Measurements from ENCODE around the gene EXOC7. TPM values are rescaled to one million over a fixed set of nuclear protein-coding genes. Genes with fewer than 3 reads are reported as not detected.

EXOC7 gene
- total and polyA plus RNA-seq, 2 of the 4 experiments (the other 2 are of a cell fraction): 85.9 to 118 TPM

DNA sequence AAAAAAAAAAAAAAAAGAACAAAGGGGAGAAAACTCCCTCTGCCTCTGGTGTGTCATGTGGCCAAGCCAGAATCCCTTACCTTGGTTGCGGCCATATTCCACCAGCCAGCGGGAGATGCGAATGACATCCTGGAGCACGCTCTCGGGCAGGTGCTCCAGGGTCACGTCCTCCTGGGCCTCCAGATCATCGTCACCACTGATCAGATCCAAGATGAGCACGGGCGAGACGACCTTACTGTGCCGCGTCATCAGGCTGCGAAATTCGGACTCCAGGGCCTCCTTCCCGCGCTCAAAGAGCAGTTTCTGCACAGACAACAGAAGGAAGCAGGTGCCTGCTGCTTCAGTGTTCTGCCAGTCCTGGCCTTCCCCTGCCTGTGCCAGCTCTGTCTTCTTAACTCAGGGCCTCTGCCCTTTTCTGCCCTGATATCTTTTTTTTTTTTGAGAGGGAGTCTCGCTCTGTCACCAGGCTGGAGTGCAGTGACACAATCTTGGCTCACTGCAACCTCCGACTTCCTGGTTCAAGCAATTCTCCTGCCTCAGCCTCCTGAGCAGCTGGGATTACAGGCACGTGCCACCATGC is 5.8 kb downstream of the EXOC7 start:
- BruUV-seq (replicated peaks): no TSS peak
- Histone ChIP-seq H4K20me1 (ENCODE audit: insufficient read depth, low read length) (peaks cover 2% of the 10 kb centered on the region; the same call in 1 of the 2 replicates), H3K4me3 (ENCODE audit: insufficient read depth, low read depth, low read length) (no peak overlapping the region), H3K4me2 (ENCODE audit: low read depth, low read length) (no peak overlapping the region), H3K27me3 (ENCODE audit: control insufficient read depth, insufficient read depth, low read length) (no peaks in the 10 kb centered on the region), H3K9ac (ENCODE audit: low read depth, low read length) (no peak overlapping the region), H3K56ac (ENCODE audit: extremely low read depth, insufficient read depth, low read length) (no peak overlapping the region), H2BK5ac (ENCODE audit: low read depth, low read length, poor library complexity, severe bottlenecking) (no peak overlapping the region), H3K9me3 (ENCODE audit: control insufficient read depth, insufficient read depth, low read length) (no peaks in the 10 kb centered on the region), H3K79me1 (ENCODE audit: low read depth in 1 of 2, low read length in 2 of 2) (peaks cover 18 to 35% of the 10 kb centered on the region in 2 experiments), H3K23ac (ENCODE audit: low read depth, low read length) (no peak overlapping the region), H3K9me1 (ENCODE audit: insufficient read depth, low read length) (0 out of 2 replicates have a peak, but pooled peaks cover 3% of the 10 kb centered on the region), H2BK120ac (ENCODE audit: low read depth, low read length) (no peak overlapping the region), H3K36me3 (ENCODE audit: control insufficient read depth, insufficient read depth, low read length) (peaks cover 48% of the 10 kb centered on the region), H2BK20ac (ENCODE audit: low read depth, low read length) (no peak overlapping the region), H2AFZ (replicated peaks; ENCODE audit: low read length, poor library complexity) (no peak overlapping the region), H4K8ac (ENCODE audit: low read depth in 2 of 2, low read length in 2 of 2) (no peak overlapping the region), H3K4ac (ENCODE audit: low read depth, low read length) (no peak overlapping the region), H2AK9ac (replicated peaks; ENCODE audit: low read depth, low read length, poor library complexity) (peak overlapping the region; percentile 9), H2BK15ac (ENCODE audit: low read depth, low read length) (no peak overlapping the region), H4K5ac (ENCODE audit: low read depth, low read length) (no peak overlapping the region), H2AK5ac (ENCODE audit: low read depth, low read length) (no peak overlapping the region), H4K91ac (ENCODE audit: insufficient read depth, low read depth, low read length) (no peak overlapping the region), H3K18ac (ENCODE audit: low read depth, low read length) (no peak overlapping the region), H3K27ac (ENCODE audit: insufficient read depth, low read length) (no peak overlapping the region), H3K14ac (replicated peaks; ENCODE audit: low read depth, low read length) (no peak overlapping the region), H3K4me1 (ENCODE audit: control insufficient read depth, insufficient read depth, low read length) (peaks cover 2% of the 10 kb centered on the region; the same call in 1 of the 2 replicates)
- 95% methylated on average over 11 of the region's 19 CpGs; no CpG with 5 or more reads in 1 of the 2 experiments for WGBS, 2 experiments (ENCODE audit: extremely low coverage in 2 of 2, insufficient read length in 1 of 2)
- dilution Hi-C loops (cut with HindIII; ENCODE audit: low sequenced_read_pairs, unreplicated experiment): no loop called here
- TF ChIP-seq, protein P1, sequence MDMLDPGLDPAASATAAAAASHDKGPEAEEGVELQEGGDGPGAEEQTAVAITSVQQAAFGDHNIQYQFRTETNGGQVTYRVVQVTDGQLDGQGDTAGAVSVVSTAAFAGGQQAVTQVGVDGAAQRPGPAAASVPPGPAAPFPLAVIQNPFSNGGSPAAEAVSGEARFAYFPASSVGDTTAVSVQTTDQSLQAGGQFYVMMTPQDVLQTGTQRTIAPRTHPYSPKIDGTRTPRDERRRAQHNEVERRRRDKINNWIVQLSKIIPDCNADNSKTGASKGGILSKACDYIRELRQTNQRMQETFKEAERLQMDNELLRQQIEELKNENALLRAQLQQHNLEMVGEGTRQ (IDR thresholded peaks at IDR 0.05; ENCODE audit: low read depth, low read length): no peak
- TF ChIP-seq RAD21 (IDR thresholded peaks at IDR 0.05; ENCODE audit: low read length): no peak
- TF ChIP-seq, protein P2, sequence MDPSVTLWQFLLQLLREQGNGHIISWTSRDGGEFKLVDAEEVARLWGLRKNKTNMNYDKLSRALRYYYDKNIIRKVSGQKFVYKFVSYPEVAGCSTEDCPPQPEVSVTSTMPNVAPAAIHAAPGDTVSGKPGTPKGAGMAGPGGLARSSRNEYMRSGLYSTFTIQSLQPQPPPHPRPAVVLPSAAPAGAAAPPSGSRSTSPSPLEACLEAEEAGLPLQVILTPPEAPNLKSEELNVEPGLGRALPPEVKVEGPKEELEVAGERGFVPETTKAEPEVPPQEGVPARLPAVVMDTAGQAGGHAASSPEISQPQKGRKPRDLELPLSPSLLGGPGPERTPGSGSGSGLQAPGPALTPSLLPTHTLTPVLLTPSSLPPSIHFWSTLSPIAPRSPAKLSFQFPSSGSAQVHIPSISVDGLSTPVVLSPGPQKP (IDR thresholded peaks at IDR 0.05; ENCODE audit: borderline replicate concordance, low read depth, low read length): no peak
- no peak for TF ChIP-seq MAFK (IDR thresholded peaks at IDR 0.05; ENCODE audit: low read depth, low read length)
- no peak for TF ChIP-seq POLR2A (IDR thresholded peaks at IDR 0.05; ENCODE audit: low read depth, low read length)
- ATAC-seq (ENCODE audit: low read depth) (no peak), DNase-seq (no peak)
- intact Hi-C loops (cut with micrococcal nuclease): no loop called here
- ChIA-PET POLR2A (ENCODE audit: unreplicated experiment) (no interaction called here), CTCF (no interaction called here)
- in situ Hi-C loops (cut with MboI; ENCODE audit: low sequenced_read_pairs): no loop called here

Data from IMR-90 (cell line).